HL-60 (cell line): ENCODE data around the gene KBTBD7.

Experiments used
- CTCF ChIP-seq: IDR thresholded peaks from one replicate; pipeline ENCODE4 v1.5.1; 2011; ENCODE audit warnings: low read length, control low read depth, inconsistent platforms; ENCODE audit not compliant: insufficient read depth
- GABPA ChIP-seq: IDR thresholded peaks from 2 replicates; pipeline ENCODE4 v1.6.1; 2012; ENCODE audit warnings: low read depth
- POLR2AphosphoS5 ChIP-seq: IDR thresholded peaks from 2 replicates; pipeline ENCODE4 v1.6.1; 2012; ENCODE audit warnings: low read depth
- REST ChIP-seq: IDR thresholded peaks from 2 replicates; pipeline ENCODE4 v1.6.1; 2012; ENCODE audit warnings: low read depth; ENCODE audit not compliant: insufficient replicate concordance
- SPI1 ChIP-seq: IDR thresholded peaks from 2 replicates; pipeline ENCODE4 v1.6.1; 2012; ENCODE audit warnings: low read depth, mild to moderate bottlenecking, borderline replicate concordance

- no peak for TF ChIP-seq CTCF
- TF ChIP-seq REST: no peak
- no peak for TF ChIP-seq POLR2AphosphoS5
- TF ChIP-seq SPI1: no peak
- TF ChIP-seq GABPA: no peak
These were observed 37.2 kb downstream of the KBTBD7 start for GRCh38 chr13:41157048-41157717.
